Astrocyte (in vitro differentiated cells and primary cell): Measurements from ENCODE around the gene SEMA3A. TPM values are rescaled to one million over a fixed set of nuclear protein-coding genes. Genes with fewer than 3 reads are reported as not detected.

Experiments used
- DNase-seq: peaks from one replicate; pipeline ENCODE4 v3.0.0-alpha.2; 2010; ENCODE audit warnings: low read depth
- FAIRE-seq: peaks from 2 replicates; lab custom pipeline; 2011; peaks lifted over from hg19 to GRCh38; lab: Jason Lieb, UNC
- H2AFZ ChIP-seq: 2 replicates; pipeline ENCODE4 v1.6.0; 2012; ENCODE audit warnings: low read depth, low read length, inconsistent platforms
- H3K27ac ChIP-seq: 2 replicates; pipeline ENCODE4 v1.5.1; 2011; ENCODE audit warnings: low read depth, low read length, inconsistent platforms
- H3K27me3 ChIP-seq: 2 replicates; pipeline ENCODE4 v1.6.0; 2011; ENCODE audit warnings: low read length, inconsistent platforms; ENCODE audit not compliant: insufficient read depth
- H3K36me3 ChIP-seq: 2 replicates; pipeline ENCODE4 v1.5.1; 2011; ENCODE audit warnings: low read length, inconsistent platforms; ENCODE audit not compliant: insufficient read depth
- H3K4me1 ChIP-seq: 2 replicates; pipeline ENCODE4 v1.5.1; 2011; ENCODE audit warnings: low read length, inconsistent platforms; ENCODE audit not compliant: insufficient read depth
- H3K4me2 ChIP-seq: 2 replicates; pipeline ENCODE4 v1.6.0; 2012; ENCODE audit warnings: low read length, inconsistent platforms
- H3K4me3 ChIP-seq: 2 replicates; pipeline ENCODE4 v1.5.1; 2011; ENCODE audit warnings: low read depth, mild to moderate bottlenecking, low read length, inconsistent platforms; ENCODE audit not compliant: insufficient read depth
- H3K79me2 ChIP-seq: 2 replicates; pipeline ENCODE4 v1.6.0; 2012; ENCODE audit warnings: mild to moderate bottlenecking, low read length, inconsistent platforms; ENCODE audit not compliant: insufficient read depth
- H3K9ac ChIP-seq: 2 replicates; pipeline ENCODE4 v1.6.0; 2012; ENCODE audit warnings: mild to moderate bottlenecking, low read length, inconsistent platforms
- H3K9me3 ChIP-seq: 2 replicates; pipeline ENCODE4 v1.5.1; 2012; ENCODE audit warnings: low read depth, mild to moderate bottlenecking, low read length, inconsistent platforms; ENCODE audit not compliant: insufficient read depth
- H4K20me1 ChIP-seq: 2 replicates; pipeline ENCODE4 v1.6.0; 2012; ENCODE audit warnings: low read length, inconsistent platforms; ENCODE audit not compliant: insufficient read depth
- H3K27ac Mint-ChIP-seq: one replicate; pipeline ENCODE4 v1.8.0; 2021; ENCODE audit warnings: mild to moderate bottlenecking, mixed read lengths; ENCODE audit not compliant: unreplicated experiment
- H3K27me3 Mint-ChIP-seq: one replicate; pipeline ENCODE4 v1.8.0; 2021; ENCODE audit warnings: low read depth, mixed read lengths; ENCODE audit not compliant: unreplicated experiment
- H3K36me3 Mint-ChIP-seq: one replicate; pipeline ENCODE4 v1.8.0; 2021; ENCODE audit warnings: low read depth, mixed read lengths; ENCODE audit not compliant: unreplicated experiment
- H3K4me1 Mint-ChIP-seq: one replicate; pipeline ENCODE4 v1.8.0; 2021; ENCODE audit warnings: low read depth, mixed read lengths; ENCODE audit not compliant: unreplicated experiment
- H3K4me3 Mint-ChIP-seq: one replicate; pipeline ENCODE4 v1.8.0; 2021; ENCODE audit warnings: mild to moderate bottlenecking, moderate library complexity, mixed read lengths; ENCODE audit not compliant: unreplicated experiment
- H3K9me3 Mint-ChIP-seq: one replicate; pipeline ENCODE4 v1.8.0; 2021; ENCODE audit warnings: mild to moderate bottlenecking, mixed read lengths; ENCODE audit not compliant: unreplicated experiment
- CTCF ChIP-seq: IDR thresholded peaks from 2 replicates; pipeline ENCODE4 v1.5.1; 2011; ENCODE audit warnings: low read depth, mild to moderate bottlenecking, inconsistent platforms, low read length, moderate library complexity; ENCODE audit not compliant: insufficient read depth
- EZH2 ChIP-seq: IDR thresholded peaks from 2 replicates; pipeline ENCODE4 v1.6.1; 2012; ENCODE audit warnings: mild to moderate bottlenecking, low read length, inconsistent platforms; ENCODE audit not compliant: insufficient read depth
- total RNA-seq: library from RNA; stranded (reverse); gene quantifications from 2 replicates; pipeline ENCODE4 v1.2.1, GENCODE V29; 2021

SEMA3A gene
- total RNA-seq, 1 donor from 2014 or later = 31.3 TPM

GRCh38 chr7:84226759-84227158 lies 32.2 kb upstream of the SEMA3A start:
- no peak overlapping the region for H3K4me3 ChIP-seq
- H3K9me3 ChIP-seq = no peaks in the 10 kb centered on the region
- H3K4me2 ChIP-seq = no peak overlapping the region
- no peaks in the 10 kb centered on the region for H4K20me1 ChIP-seq
- Mint-ChIP-seq H3K4me1 (peaks cover 10% of the 10 kb centered on the region), H3K36me3 (no peaks in the 10 kb centered on the region), H3K4me3 (no peak overlapping the region), H3K9me3 (no peaks in the 10 kb centered on the region), H3K27me3 (no peaks in the 10 kb centered on the region), H3K27ac (no peak overlapping the region)
- TF ChIP-seq CTCF (no peak), EZH2 (no peak)
- no peak overlapping the region for H2AFZ ChIP-seq
- DNase-seq (no peak), FAIRE-seq (no peak)
- H3K9ac ChIP-seq = no peak overlapping the region
- no peaks in the 10 kb centered on the region for H3K79me2 ChIP-seq
- no peaks in the 10 kb centered on the region for H3K27me3 ChIP-seq
- peaks cover 4% of the 10 kb centered on the region for H3K4me1 ChIP-seq
- H3K36me3 ChIP-seq = no peaks in the 10 kb centered on the region
- no peak overlapping the region for H3K27ac ChIP-seq

- no peak for TF ChIP-seq CTCF
- TF ChIP-seq EZH2 = no peak
- Histone ChIP-seq H3K9ac (no peak overlapping the region), H3K36me3 (no peaks in the 10 kb centered on the region), H3K9me3 (no peaks in the 10 kb centered on the region), H3K27me3 (no peaks in the 10 kb centered on the region), H4K20me1 (no peaks in the 10 kb centered on the region), H2AFZ (no peak overlapping the region), H3K4me3 (no peak overlapping the region), H3K4me1 (no peaks in the 10 kb centered on the region), H3K4me2 (no peak overlapping the region), H3K79me2 (no peaks in the 10 kb centered on the region), H3K27ac (no peak overlapping the region)
- Mint-ChIP-seq H3K4me1 (no peaks in the 10 kb centered on the region), H3K27ac (no peak overlapping the region), H3K27me3 (no peaks in the 10 kb centered on the region), H3K9me3 (peaks cover 5% of the 10 kb centered on the region), H3K36me3 (no peaks in the 10 kb centered on the region), H3K4me3 (no peak overlapping the region)
- FAIRE-seq = no peak
- no peak for DNase-seq
Observed at GRCh38 chr7:84224505-84224904, 29.9 kb upstream of the SEMA3A start.

GRCh38 chr7:84219310-84219709 lies 24.7 kb upstream of the SEMA3A start:
- Histone ChIP-seq H3K9me3 (no peaks in the 10 kb centered on the region), H3K4me2 (no peak overlapping the region), H3K4me3 (no peak overlapping the region), H3K4me1 (no peaks in the 10 kb centered on the region), H3K27ac (no peak overlapping the region), H4K20me1 (no peaks in the 10 kb centered on the region), H2AFZ (no peak overlapping the region), H3K36me3 (no peaks in the 10 kb centered on the region), H3K79me2 (no peaks in the 10 kb centered on the region), H3K27me3 (no peaks in the 10 kb centered on the region), H3K9ac (no peak overlapping the region)
- no peak for DNase-seq
- Mint-ChIP-seq H3K4me1 (no peaks in the 10 kb centered on the region), H3K9me3 (peaks cover 5% of the 10 kb centered on the region), H3K27me3 (no peaks in the 10 kb centered on the region), H3K27ac (no peak overlapping the region), H3K4me3 (no peak overlapping the region), H3K36me3 (no peaks in the 10 kb centered on the region)
- no peak for TF ChIP-seq EZH2
- TF ChIP-seq CTCF = no peak
- no peak for FAIRE-seq
